Right lobe of liver (tissue), 6 donors: ENCODE results near the gene FAM9C. TPM values are rescaled to one million over a fixed set of nuclear protein-coding genes. Genes with fewer than 3 reads are reported as not detected.

Experiments
- ATAC-seq, 4 donors: fragments of 200-7000 bp; cut with Tn5 transposase; one replicate each; pipeline ENCODE4 v1.9.1; 2020; ENCODE audit warnings: mild to moderate bottlenecking in 4 of 4, moderate library complexity in 4 of 4
- DNase-seq, 3 donors: peaks; one replicate each; pipeline ENCODE4 v3.0.0-alpha.2; 2020
- H3K27ac ChIP-seq, 3 donors: fragments of 200-600 bp; one replicate each; pipeline ENCODE4 v1.8.0; 2022
- H3K27me3 ChIP-seq, 2 donors: fragments of 200-600 bp; one replicate each; pipeline ENCODE4 v1.8.0; 2022
- H3K36me3 ChIP-seq, 4 donors: fragments of 200-600 bp; sonication (generic) in 1 of 4; one replicate each; pipeline versions ENCODE4 v1.5.1 to v1.8.0; 2017 to 2022; ENCODE audit warnings: control low read depth in 1 of 4
- H3K4me1 ChIP-seq, 4 donors: fragments of 200-600 bp; sonication (generic) in 1 of 4; one replicate each; pipeline versions ENCODE4 v1.5.1 to v1.8.0; 2017 to 2022; ENCODE audit warnings: control low read depth in 1 of 4
- H3K4me3 ChIP-seq, 3 donors: fragments of 200-600 bp; one replicate each; pipeline ENCODE4 v1.8.0; 2022
- H3K9me3 ChIP-seq, 4 donors: fragments of 200-600 bp; sonication (generic) in 1 of 4; one replicate each; pipeline versions ENCODE4 v1.5.1 to v1.8.0; 2017 to 2022; ENCODE audit warnings: control low read depth in 1 of 4
- POLR2A ChIP-seq: fragments of 450-650 bp; IDR thresholded peaks from one replicate; pipeline ENCODE4 v1.6.1; 2017; ENCODE audit warnings: antibody characterized with exemption, mild to moderate bottlenecking
- WGBS: methylation state at CpG from one replicate; pipeline ENCODE4 v1.1.6; 2018; ENCODE audit warnings: low coverage, low lambda C conversion rate; ENCODE audit not compliant: insufficient coverage; ENCODE audit errors: missing lambda C conversion rate; 5-methylcytosine and 5-hydroxymethylcytosine counted together
- intact Hi-C, 2 donors: fragments of 100-400 bp; cut with DNase I; formaldehyde crosslinking; loops; one replicate each; pipeline versions ENCODE4 v1.11.2 to v1.14.1; 2022
- total RNA-seq, 6 experiments: library from RNA; depleted of rRNA in 2 of 6; stranded (reverse); fragments of >200 nt in 2 of 6; fragmentation: NEBNext Ultra II Directional in 3 of 6; extraction: Animal tissue kit (Norgen Biotek cat#: 25700) in 3 of 6; gene quantifications; one replicate each; pipeline versions ENCODE4 v1.1.0 to v1.2.4, GENCODE V29; 2016 to 2023
- TF ChIP-seq, protein P1 (sequence below), 4 donors: fragments of 200-600 bp in 3 of 4; fragments of 450-650 bp in 1 of 4; IDR thresholded peaks; one replicate each; pipeline versions ENCODE4 v1.5.1 to v1.8.0; 2016 to 2022; ENCODE audit warnings: antibody characterized with exemption in 4 of 4, mild to moderate bottlenecking in 2 of 4
- donor health status: DM: no; HTN: yes; CAD: no.
- donor health status: DM: no; HTN: no; CAD: no.
- donor health status: DM: no; HTN: no; CAD: no.
- donor health status: DM: no; HTN: yes; CAD: no.
- donor health status: DM: no; HTN: yes; CAD: no.

Gene FAM9C
- total RNA-seq, 6 experiments from 2014 or later = not detected

DNA sequence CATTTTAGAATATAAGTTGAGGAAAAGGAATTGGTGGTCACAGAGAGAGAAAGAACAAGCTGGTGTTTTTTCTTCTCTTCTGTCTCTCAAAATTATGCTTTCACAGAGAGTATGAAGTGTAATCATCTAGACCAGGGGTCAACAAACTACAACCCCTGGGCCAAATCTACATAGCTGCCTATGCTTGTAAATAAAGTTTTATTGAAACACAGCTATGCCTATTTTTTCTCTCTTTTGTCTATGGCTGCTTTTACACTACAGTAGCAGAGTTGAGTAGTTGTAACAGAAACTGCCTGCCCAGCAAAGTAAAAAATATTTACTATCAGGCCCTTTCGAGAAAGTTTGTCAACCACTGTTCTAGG is 6.7 kb upstream of the FAM9C start:
- Histone ChIP-seq H3K36me3 (no peaks in the 10 kb centered on the region), H3K27ac (no peak overlapping the region), H3K27me3 (no peaks in the 10 kb centered on the region), H3K4me1 (no peaks in the 10 kb centered on the region), H3K9me3 (no peaks in the 10 kb centered on the region), H3K4me3 (no peak overlapping the region)
- 57% methylated on average over 1 of the region's 1 CpG for WGBS
- intact Hi-C loops = no loop called here
- ATAC-seq = no peak
- TF ChIP-seq POLR2A = no peak
- TF ChIP-seq, protein P1, sequence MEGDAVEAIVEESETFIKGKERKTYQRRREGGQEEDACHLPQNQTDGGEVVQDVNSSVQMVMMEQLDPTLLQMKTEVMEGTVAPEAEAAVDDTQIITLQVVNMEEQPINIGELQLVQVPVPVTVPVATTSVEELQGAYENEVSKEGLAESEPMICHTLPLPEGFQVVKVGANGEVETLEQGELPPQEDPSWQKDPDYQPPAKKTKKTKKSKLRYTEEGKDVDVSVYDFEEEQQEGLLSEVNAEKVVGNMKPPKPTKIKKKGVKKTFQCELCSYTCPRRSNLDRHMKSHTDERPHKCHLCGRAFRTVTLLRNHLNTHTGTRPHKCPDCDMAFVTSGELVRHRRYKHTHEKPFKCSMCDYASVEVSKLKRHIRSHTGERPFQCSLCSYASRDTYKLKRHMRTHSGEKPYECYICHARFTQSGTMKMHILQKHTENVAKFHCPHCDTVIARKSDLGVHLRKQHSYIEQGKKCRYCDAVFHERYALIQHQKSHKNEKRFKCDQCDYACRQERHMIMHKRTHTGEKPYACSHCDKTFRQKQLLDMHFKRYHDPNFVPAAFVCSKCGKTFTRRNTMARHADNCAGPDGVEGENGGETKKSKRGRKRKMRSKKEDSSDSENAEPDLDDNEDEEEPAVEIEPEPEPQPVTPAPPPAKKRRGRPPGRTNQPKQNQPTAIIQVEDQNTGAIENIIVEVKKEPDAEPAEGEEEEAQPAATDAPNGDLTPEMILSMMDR (IDR thresholded peaks at IDR 0.05) = no peak
- DNase-seq = no peak

DNA sequence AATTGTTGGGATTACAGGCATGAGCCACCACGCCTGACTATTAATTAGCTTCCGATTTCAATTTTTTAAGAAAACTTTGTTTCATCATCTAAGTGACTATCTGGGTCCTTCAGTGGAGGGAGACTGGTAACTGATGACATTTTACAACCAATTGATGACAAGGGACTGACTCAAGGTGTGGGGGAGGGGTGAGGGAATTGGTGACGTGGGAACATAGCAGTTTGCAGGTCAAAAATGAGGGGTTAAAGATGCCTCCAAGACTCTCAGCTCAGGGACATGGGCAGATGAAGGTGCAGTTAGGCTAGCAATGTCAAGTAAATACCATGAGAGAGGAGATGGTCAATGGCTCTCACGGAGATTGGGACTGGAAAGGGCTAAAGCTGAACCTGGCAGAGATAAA is 5.7 kb upstream of the FAM9C start:
- WGBS = 73% methylated on average over 4 of the region's 4 CpGs
- H3K4me3 ChIP-seq = no peak overlapping the region
- H3K27ac ChIP-seq = no peak overlapping the region
- no peaks in the 10 kb centered on the region for H3K36me3 ChIP-seq
- intact Hi-C loops = no loop called here
- no peaks in the 10 kb centered on the region for H3K27me3 ChIP-seq
- H3K4me1 ChIP-seq = no peaks in the 10 kb centered on the region
- H3K9me3 ChIP-seq = no peaks in the 10 kb centered on the region
- DNase-seq (no peak), ATAC-seq (no peak)
- no peak for TF ChIP-seq POLR2A
- TF ChIP-seq, protein P1 (IDR thresholded peaks at IDR 0.05) = no peak

DNA sequence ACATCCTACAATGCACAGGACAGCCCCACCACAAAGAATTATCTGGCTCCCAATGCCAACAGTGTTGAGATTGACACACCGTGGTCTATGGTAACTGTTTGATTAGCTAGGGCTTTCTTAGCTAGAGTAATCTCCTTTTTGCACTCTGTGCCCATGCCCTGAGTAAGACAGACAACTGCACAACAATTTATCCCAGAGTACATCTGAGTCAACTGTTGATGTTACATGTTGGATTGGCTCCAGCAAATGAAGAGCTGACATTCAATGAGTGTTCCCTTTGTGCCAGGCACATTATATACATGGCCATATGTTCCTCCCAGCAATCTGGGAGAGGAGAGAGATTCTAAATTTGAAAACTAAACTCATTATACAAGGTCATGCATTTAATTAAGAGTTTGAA is 3.9 kb upstream of the FAM9C start:
- no peaks in the 10 kb centered on the region for H3K27me3 ChIP-seq
- DNase-seq = no peak

DNA sequence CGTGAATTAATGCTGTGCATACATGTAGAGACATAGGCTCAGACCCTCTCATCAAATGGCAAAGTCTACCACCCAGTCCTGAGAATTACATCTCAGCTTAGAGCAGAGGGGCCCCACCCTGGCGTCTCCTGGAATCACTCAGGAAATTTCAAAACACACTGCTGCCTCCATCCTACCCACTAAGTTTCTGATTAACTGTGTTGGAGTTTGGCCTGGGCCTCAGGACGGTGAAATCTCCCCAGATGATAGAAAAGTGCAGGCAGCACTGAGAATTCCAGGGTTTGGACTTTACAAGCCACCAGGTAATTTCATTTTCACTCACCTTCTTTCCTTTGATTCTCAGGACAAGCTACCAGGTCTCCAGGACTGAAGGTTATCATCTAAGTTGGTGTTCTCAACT is 3.3 kb upstream of the FAM9C start:
- H3K27me3 ChIP-seq = no peaks in the 10 kb centered on the region
- intact Hi-C loops = no loop called here
- 44% methylated on average over 3 of the region's 3 CpGs for WGBS
- no peaks in the 10 kb centered on the region for H3K9me3 ChIP-seq
- no peak for TF ChIP-seq POLR2A
- TF ChIP-seq, protein P1 (IDR thresholded peaks at IDR 0.05) = no peak
- H3K36me3 ChIP-seq = no peaks in the 10 kb centered on the region
- DNase-seq (no peak), ATAC-seq (peak in 3 of 4 donors; percentile 44 to 70 (median 66))
- H3K4me3 ChIP-seq = no peak overlapping the region
- no peaks in the 10 kb centered on the region for H3K4me1 ChIP-seq
- no peak overlapping the region for H3K27ac ChIP-seq

More for the DNA sequence above, 3.9 kb upstream of the FAM9C start:
- H3K27ac ChIP-seq = no peak overlapping the region
- no peaks in the 10 kb centered on the region for H3K36me3 ChIP-seq
- no peaks in the 10 kb centered on the region for H3K9me3 ChIP-seq
- peak in 1 of 4 donors; percentile 64 for ATAC-seq
- WGBS = 60% methylated on average over 1 of the region's 1 CpG
- intact Hi-C loops = no loop called here
- TF ChIP-seq, protein P1 (IDR thresholded peaks at IDR 0.05) = no peak
- H3K4me1 ChIP-seq = no peaks in the 10 kb centered on the region
- H3K4me3 ChIP-seq = no peak overlapping the region
